Measurements from ENCODE around the gene PODXL2.

PODXL2 gene

GRCh38 chr3:127720985-127721935, 92.3 kb downstream of the PODXL2 start:
- no peak for TF ChIP-seq GATA2 (IDR thresholded peaks at IDR 0.05; ENCODE audit: low read depth, low read length)

- TF ChIP-seq GATA3 (IDR thresholded peaks at IDR 0.05; ENCODE audit: low read depth, low read length) (no peak), GATA2 (IDR thresholded peaks at IDR 0.05; ENCODE audit: low read depth, low read length) (no peak)
These were observed 93.3 kb downstream of the PODXL2 start for GRCh38 chr3:127722091-127722784.

All from SH-SY5Y (cell line).